HepG2 (cell line): ENCODE data around the gene ZMYND8. TPM values are rescaled to one million over a fixed set of nuclear protein-coding genes. Genes with fewer than 3 reads are reported as not detected.

Source experiments
- BRD4 ChIP-seq: sonication (generic); formaldehyde crosslinking; IDR thresholded peaks from 2 replicates; pipeline ENCODE4 v1.4.0; 2020; ENCODE audit warnings: missing genetic modification reagents
- DMAP1 ChIP-seq: IDR thresholded peaks from 2 replicates; pipeline ENCODE4 v1.6.1; 2016
- ERF ChIP-seq: IDR thresholded peaks from 2 replicates; pipeline ENCODE4 v1.6.1; 2018; ENCODE audit warnings: missing biosample characterization, missing genetic modification reagents
- FOXO1 ChIP-seq: sonication (generic); formaldehyde crosslinking; IDR thresholded peaks from 2 replicates; pipeline ENCODE4 v1.4.0; 2020; ENCODE audit warnings: missing genetic modification reagents
- GTF3A ChIP-seq: sonication (generic); formaldehyde crosslinking; conservative IDR thresholded peaks from 2 replicates; pipeline ENCODE4 v1.4.0; 2020; ENCODE audit warnings: mild to moderate bottlenecking, missing genetic modification reagents
- IRX3 ChIP-seq: sonication (generic); formaldehyde crosslinking; IDR thresholded peaks from 2 replicates; pipeline ENCODE4 v1.8.1; 2023; ENCODE audit warnings: mild to moderate bottlenecking, low read depth, missing genetic modification reagents, borderline replicate concordance
- KDM4B ChIP-seq: sonication (generic); formaldehyde crosslinking; IDR thresholded peaks from 2 replicates; pipeline ENCODE4 v1.4.0; 2020; ENCODE audit warnings: missing genetic modification reagents
- MAF1 ChIP-seq: sonication (generic); formaldehyde crosslinking; IDR thresholded peaks from 2 replicates; pipeline ENCODE4 v1.5.0; 2020; ENCODE audit warnings: missing genetic modification reagents, borderline replicate concordance
- MEF2D ChIP-seq: sonication (generic); formaldehyde crosslinking; IDR thresholded peaks from 2 replicates; pipeline ENCODE4 v1.5.1; 2020; ENCODE audit warnings: mild to moderate bottlenecking, missing genetic modification reagents
- NCOA1 ChIP-seq: sonication (generic); formaldehyde crosslinking; IDR thresholded peaks from 2 replicates; pipeline ENCODE4 v1.9.0; 2021; ENCODE audit warnings: missing genetic modification reagents
- RBM22 ChIP-seq: fragments of 200-400 bp; formaldehyde crosslinking; optimal IDR thresholded peaks from 2 replicates; pipeline ENCODE3; 2017; ENCODE audit warnings: mild to moderate bottlenecking, low read length, moderate library complexity
- REPIN1 ChIP-seq: sonication (generic); formaldehyde crosslinking; IDR thresholded peaks from 2 replicates; pipeline ENCODE4 v1.8.0; 2022; ENCODE audit warnings: missing genetic modification reagents, low read depth, mild to moderate bottlenecking, borderline replicate concordance
- SMARCE1 ChIP-seq: fragments of 450-650 bp; IDR thresholded peaks from 2 replicates; pipeline ENCODE4 v1.6.1; 2017; ENCODE audit warnings: borderline replicate concordance
- SP5 ChIP-seq: IDR thresholded peaks from 2 replicates; pipeline ENCODE4 v1.6.1; 2016; ENCODE audit warnings: low read depth, borderline replicate concordance
- ZBTB38 ChIP-seq: sonication (generic); formaldehyde crosslinking; IDR thresholded peaks from 2 replicates; pipeline ENCODE4 v1.5.1; 2020; ENCODE audit warnings: mild to moderate bottlenecking, missing genetic modification reagents
- ZFP37 ChIP-seq: sonication (generic); formaldehyde crosslinking; IDR thresholded peaks from 2 replicates; pipeline ENCODE4 v1.4.0; 2020; ENCODE audit warnings: missing genetic modification reagents, borderline replicate concordance
- ZNF264 ChIP-seq: sonication (generic); formaldehyde crosslinking; IDR thresholded peaks from 2 replicates; pipeline ENCODE4 v1.4.0; 2020; ENCODE audit warnings: missing genetic modification reagents
- ZNF713 ChIP-seq: sonication (generic); formaldehyde crosslinking; IDR thresholded peaks from 2 replicates; pipeline ENCODE4 v1.4.0; 2020; ENCODE audit warnings: mild to moderate bottlenecking, missing genetic modification reagents
- ZNF790 ChIP-seq: sonication (generic); formaldehyde crosslinking; IDR thresholded peaks from 2 replicates; pipeline ENCODE4 v1.8.0; 2022; ENCODE audit warnings: missing genetic modification reagents, mild to moderate bottlenecking, borderline replicate concordance
- polyA plus RNA-seq, 8 experiments: library from polyadenylated mRNA; depleted of rRNA in 3 of 8; stranded (reverse) in 7 of 8; unstranded in 1 of 8; fragments of >200 nt; fragmentation: Illumina TruSeq in 4 of 8; extraction: Trizol in 4 of 8; gene quantifications; 2 replicates each; pipeline versions ENCODE4 v1.2.1 to v1.2.3, GENCODE V29; 2011 to 2016; ENCODE audit warnings: low read depth in 4 of 8, missing spikeins in 1 of 8, mixed read lengths in 1 of 8; ENCODE audit not compliant: insufficient read depth in 1 of 8
- total RNA-seq, 5 experiments: library from RNA; depleted of rRNA; stranded (reverse); fragments of >200 nt; fragmentation: Illumina TruSeq; extraction: Trizol; gene quantifications; 2 replicates each; pipeline ENCODE4 v1.2.3, GENCODE V29; 2016; ENCODE audit warnings: low read depth in 1 of 5
- TF ChIP-seq, protein P1 (sequence below): sonication (generic); formaldehyde crosslinking; IDR thresholded peaks from 2 replicates; pipeline ENCODE4 v1.9.0; 2021; ENCODE audit warnings: missing genetic modification reagents, borderline replicate concordance
- TF ChIP-seq, protein P2 (sequence below): sonication (generic); formaldehyde crosslinking; IDR thresholded peaks from 2 replicates; pipeline ENCODE4 v1.8.0; 2022; ENCODE audit warnings: missing genetic modification reagents, mild to moderate bottlenecking, inconsistent platforms, borderline replicate concordance
- TF ChIP-seq, protein P3 (sequence below): sonication (generic); formaldehyde crosslinking; IDR thresholded peaks from 2 replicates; pipeline ENCODE4 v1.9.0; 2022; ENCODE audit warnings: low read depth, missing genetic modification reagents
- TF ChIP-seq, protein P4 (sequence below): sonication (generic); formaldehyde crosslinking; IDR thresholded peaks from 2 replicates; pipeline ENCODE4 v1.4.0; 2020; ENCODE audit warnings: missing genetic modification reagents
- TF ChIP-seq, protein P5 (sequence below): sonication (generic); formaldehyde crosslinking; IDR thresholded peaks from 2 replicates; pipeline ENCODE4 v1.5.0; 2020; ENCODE audit warnings: missing genetic modification reagents

ZMYND8 gene
- total and polyA plus RNA-seq, 2 of the 13 experiments (the other 11 are each of a cell fraction or from before 2014, with no cell fraction given) = 53.9 to 84.7 TPM

DNA sequence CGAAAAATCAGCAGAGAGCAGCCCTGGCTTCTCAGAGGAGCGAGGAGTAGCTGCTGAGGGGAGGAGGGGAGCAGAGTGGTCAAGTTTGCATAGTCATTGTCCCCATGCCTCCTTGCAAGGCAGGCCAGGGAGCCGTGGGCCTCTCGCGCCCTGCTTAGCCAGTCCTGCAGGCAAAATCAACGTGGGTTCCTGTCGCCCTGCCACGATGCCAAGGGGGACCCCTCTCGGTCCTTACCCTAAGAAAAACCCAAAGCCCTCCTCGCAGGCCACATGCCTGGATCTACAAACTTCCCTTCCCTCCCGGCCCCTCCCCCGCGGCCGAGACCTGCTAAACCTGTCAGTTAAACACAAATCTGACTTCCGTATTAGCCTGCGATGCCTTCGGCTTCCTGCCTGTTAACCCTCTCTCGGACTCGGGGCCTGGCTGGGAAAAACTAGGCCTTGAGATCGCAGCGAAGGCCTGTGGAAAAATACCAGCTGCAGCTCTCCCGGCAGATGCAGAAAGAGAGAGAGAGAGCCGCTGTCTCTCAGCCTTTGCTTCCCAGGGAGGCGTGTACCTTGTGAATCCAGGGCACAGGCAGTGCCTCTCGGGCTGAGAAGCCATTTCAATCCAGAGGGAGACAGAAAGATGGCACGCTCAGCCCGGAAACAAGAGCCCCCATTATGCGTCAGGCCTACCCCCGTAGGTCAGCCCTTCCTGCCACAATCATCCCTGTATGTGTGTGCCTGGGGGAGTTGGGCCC is 968 bp upstream of the ZMYND8 start (continued):
- TF ChIP-seq, protein P1, sequence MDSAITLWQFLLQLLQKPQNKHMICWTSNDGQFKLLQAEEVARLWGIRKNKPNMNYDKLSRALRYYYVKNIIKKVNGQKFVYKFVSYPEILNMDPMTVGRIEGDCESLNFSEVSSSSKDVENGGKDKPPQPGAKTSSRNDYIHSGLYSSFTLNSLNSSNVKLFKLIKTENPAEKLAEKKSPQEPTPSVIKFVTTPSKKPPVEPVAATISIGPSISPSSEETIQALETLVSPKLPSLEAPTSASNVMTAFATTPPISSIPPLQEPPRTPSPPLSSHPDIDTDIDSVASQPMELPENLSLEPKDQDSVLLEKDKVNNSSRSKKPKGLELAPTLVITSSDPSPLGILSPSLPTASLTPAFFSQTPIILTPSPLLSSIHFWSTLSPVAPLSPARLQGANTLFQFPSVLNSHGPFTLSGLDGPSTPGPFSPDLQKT (CRISPR knock-in tag) = peak; percentile 71
- TF ChIP-seq NCOA1 (CRISPR knock-in tag) (peak; percentile 77), MEF2D (CRISPR knock-in tag) (peak; percentile 96), ERF (peak; percentile 100), ZBTB38 (CRISPR knock-in tag) (peak; percentile 95), ZFP37 (CRISPR knock-in tag) (peak; percentile 99), KDM4B (CRISPR knock-in tag) (peak; percentile 99), BRD4 (peak; percentile 100), ZNF790 (CRISPR knock-in tag) (no peak; the same call in 1 of the 2 replicates), ZNF264 (peak; percentile 98), GTF3A (CRISPR knock-in tag) (peak; percentile 95), IRX3 (CRISPR knock-in tag) (peak; percentile 83; the same call in 1 of the 2 replicates), MAF1 (CRISPR knock-in tag) (peak; percentile 96), RBM22 (peak; percentile 70), REPIN1 (peak; percentile 100), DMAP1 (peak; percentile 98), SP5 (CRISPR knock-in tag) (peak; percentile 87), SMARCE1 (no peak), ZNF713 (CRISPR knock-in tag) (no peak; the same call in 1 of the 2 replicates), FOXO1 (CRISPR knock-in tag) (peak; percentile 85)
- TF ChIP-seq, protein P2, sequence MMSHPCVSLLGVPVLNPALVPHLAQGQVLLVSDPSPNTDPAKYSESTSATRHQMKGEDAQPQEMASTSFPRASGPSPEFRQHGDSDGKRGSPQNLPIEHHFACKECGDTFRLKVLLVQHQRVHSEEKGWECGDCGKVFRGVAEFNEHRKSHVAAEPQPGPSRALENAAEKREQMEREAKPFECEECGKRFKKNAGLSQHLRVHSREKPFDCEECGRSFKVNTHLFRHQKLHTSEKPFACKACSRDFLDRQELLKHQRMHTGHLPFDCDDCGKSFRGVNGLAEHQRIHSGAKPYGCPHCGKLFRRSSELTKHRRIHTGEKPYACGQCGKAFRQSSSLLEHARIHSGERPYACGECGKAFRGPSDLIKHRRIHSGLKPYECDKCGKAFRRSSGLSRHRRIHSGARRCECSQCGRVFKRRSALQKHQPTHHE = peak; percentile 97; the same call in 1 of the 2 replicates
- TF ChIP-seq, protein P3, sequence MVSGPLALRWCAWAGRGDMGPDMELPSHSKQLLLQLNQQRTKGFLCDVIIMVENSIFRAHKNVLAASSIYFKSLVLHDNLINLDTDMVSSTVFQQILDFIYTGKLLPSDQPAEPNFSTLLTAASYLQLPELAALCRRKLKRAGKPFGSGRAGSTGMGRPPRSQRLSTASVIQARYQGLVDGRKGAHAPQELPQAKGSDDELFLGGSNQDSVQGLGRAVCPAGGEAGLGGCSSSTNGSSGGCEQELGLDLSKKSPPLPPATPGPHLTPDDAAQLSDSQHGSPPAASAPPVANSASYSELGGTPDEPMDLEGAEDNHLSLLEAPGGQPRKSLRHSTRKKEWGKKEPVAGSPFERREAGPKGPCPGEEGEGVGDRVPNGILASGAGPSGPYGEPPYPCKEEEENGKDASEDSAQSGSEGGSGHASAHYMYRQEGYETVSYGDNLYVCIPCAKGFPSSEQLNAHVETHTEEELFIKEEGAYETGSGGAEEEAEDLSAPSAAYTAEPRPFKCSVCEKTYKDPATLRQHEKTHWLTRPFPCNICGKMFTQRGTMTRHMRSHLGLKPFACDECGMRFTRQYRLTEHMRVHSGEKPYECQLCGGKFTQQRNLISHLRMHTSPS (CRISPR knock-in tag) = peak; percentile 94
- TF ChIP-seq, protein P4, sequence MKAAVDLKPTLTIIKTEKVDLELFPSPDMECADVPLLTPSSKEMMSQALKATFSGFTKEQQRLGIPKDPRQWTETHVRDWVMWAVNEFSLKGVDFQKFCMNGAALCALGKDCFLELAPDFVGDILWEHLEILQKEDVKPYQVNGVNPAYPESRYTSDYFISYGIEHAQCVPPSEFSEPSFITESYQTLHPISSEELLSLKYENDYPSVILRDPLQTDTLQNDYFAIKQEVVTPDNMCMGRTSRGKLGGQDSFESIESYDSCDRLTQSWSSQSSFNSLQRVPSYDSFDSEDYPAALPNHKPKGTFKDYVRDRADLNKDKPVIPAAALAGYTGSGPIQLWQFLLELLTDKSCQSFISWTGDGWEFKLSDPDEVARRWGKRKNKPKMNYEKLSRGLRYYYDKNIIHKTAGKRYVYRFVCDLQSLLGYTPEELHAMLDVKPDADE (CRISPR knock-in tag) = peak; percentile 98
- TF ChIP-seq, protein P5, sequence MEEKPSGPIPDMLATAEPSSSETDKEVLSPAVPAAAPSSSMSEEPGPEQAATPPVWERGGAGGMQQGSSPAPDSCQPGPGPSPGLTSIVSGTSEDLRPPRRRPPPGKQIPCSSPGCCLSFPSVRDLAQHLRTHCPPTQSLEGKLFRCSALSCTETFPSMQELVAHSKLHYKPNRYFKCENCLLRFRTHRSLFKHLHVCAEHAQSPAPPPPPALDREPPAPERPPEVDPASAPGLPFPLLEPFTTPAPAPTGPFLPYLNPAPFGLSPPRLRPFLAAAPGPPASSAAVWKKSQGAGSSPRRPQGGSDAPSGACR (CRISPR knock-in tag) = peak; percentile 83; the same call in 1 of the 2 replicates
